Measurements from ENCODE around the gene TACC2.
"Not testable (repeated sequence)": the region's sequence is repeated elsewhere in the genome, so short reads cannot be mapped to it uniquely, and the experiment has no call there.

The TACC2 gene

DNA sequence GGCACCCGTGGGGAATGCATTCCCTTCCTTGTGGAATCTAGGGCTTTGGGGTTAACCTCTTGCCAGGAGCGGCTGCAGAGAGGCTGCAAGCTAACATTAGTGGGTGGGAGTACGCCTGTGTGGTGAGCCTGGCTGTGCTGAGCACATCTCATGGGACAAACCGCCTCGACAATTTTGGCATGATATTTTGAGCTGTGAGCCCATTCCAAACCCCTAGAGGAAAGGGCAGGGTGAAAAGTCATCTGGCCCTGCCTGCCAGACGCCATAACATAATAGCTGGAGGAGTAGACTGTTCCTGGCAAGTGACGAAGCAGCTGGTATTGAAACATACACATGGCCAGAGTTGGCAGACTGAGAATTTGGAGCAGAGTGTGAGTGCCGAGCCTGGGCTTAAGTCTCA, 110.0 kb downstream of the TACC2 start:
- DNase-seq = no peak

GRCh38 chr10:122099562-122099961, 110.6 kb downstream of the TACC2 start:
- DNase-seq = no peak

DNA sequence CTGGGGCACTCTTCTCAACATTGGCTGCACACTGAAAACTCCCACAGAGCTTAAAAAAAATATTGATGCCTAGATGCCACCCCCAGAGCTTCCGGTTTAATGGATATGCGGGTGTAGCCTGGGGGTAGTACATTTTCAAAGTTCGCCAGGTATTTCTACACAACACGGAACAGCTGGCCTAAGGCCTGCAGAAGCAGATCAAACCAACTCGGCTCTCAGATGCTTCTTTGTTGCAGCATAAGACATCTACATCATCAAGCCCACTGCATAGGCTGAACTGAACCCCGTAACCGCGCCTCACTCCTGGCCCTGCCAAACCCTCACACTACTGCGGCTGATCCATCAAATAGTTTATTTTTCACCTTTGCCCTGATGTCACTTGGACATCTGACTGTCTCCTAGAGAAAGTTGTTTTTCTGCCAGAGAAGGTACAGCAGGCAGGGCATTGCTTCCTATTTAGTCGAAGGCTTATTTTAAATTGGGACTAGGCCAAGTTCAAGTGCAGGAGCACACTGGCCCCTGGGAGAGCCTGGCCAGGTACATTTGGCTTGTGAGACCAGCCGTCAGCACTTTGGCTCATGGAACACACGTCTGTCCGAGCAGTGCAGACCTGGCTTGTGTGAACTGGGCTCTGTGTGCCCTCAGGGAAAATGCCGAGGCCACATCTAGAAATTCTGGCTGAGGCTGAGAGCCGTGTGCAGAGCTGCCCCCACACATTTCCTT, 113.3 kb downstream of the TACC2 start:
- no peak for DNase-seq

DNA sequence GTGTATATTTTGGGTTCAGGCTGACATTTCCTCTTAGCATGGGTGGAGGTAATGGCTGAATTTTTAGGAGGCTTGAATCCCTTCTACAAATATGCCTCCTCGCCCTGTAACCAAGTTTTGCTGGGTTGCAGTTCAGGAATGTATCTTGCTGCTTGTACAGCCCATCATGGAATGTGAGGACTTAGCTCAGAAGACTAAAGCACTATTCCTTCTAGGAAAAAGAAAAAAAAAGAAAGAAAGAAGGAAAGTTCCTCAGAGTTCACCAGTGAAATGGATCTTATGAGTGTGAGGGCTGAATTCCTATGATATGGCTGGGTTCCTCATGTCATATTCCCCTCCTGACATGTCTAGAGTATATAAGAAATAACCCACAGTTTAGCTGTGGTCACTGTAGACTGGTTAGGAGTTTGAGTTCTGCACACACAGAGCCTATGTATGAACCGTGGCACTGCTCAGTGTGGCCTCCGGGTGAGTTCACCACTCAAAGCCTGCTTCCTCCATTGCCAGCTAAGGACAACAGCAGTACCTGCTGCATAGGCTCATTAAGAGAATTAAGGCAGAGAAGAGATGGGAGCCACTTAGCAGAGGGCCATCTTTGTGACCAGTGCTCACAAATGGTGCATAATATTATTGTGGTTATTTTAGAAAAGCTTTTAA, 114.0 kb downstream of the TACC2 start:
- no peak for DNase-seq

GRCh38 chr10:122103592-122103991, 114.6 kb downstream of the TACC2 start:
- no peak for DNase-seq

DNA sequence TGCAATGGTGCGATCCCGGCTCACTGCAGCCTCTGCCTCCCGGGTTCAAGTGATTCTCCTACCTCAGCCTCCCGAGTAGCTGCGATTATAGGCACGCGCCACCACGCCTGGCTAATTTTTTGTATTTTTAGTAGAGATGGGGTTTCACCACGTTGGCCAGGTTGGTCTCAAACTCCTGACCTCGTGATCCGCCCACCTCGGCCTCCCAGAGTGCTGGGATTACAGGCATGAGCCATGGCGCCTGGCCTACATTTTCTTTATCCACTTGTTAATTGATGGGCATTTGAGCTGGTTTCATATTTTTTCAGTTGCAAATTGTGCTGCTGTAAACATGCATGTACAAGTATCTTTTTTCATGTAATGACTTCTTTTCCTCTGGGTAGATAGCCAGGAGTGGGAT, 119.8 kb downstream of the TACC2 start:
- DNase-seq = not testable (repeated sequence)

GRCh38 chr10:122112021-122112616, 123.2 kb downstream of the TACC2 start:
- DNase-seq = no peak

GRCh38 chr10:122112625-122113160, 123.7 kb downstream of the TACC2 start:
- DNase-seq = no peak

GRCh38 chr10:122113161-122113944, 124.4 kb downstream of the TACC2 start:
- no peak for DNase-seq

- DNase-seq = no peak
Measured at GRCh38 chr10:122113945-122114747, 125.2 kb downstream of the TACC2 start.

DNA sequence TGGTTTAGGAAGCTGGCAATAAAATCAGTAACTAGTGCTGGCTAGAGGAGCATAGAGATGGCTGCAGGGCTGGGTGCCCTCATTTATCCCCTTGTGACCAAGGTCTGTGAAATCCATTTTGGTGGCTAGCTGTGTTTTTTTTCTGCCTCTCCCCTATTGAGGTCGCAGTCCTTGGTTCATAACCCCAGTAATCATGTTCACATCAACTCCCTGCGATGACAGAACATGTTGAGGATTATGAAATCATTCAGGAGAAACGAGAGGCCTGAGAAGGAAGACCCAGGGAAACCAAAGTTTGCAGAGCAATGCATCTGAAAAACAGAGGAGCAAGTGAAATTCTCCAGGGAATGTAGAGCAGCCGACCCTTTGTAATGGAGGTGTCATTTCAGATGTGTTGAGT, 126.9 kb downstream of the TACC2 start:
- no peak for DNase-seq

DNA sequence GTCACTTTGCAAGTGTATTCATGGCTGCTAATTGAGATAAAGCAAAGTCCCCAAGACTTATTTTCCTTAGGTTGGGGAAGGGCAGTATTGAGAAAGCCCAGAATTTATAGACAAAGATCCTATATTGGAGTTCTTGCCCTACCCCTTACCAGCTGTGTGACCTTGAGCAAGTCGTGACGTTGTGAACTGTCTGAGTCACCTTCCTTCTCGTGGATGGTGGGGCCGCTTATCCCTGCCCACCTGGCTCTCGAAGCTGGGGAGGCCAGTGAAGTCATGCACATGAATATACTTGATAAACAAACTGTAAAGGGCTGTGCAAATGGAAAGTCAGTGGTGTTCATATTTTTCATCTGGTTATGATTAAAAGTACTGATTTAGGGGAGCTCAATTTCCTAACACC, 127.4 kb downstream of the TACC2 start:
- DNase-seq = no peak

DNA sequence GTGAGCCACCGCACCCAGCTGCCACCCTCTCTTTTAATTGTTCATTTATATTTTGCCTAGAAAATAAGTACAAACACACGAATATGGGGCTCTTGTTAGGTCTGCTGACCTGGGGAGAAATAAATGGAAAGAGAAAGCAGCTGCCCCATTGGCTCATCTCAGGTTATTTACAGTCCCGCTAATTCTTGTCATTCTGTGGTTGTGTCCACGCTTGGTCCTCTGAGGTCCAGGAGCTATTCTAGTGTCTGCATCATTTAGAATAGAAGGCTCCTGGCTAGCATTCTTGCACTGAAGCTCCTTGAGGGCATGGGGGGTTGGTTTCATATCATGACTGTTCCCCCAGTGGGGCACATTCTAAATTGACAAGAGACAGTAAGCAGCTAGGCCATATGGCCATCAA, 128.5 kb downstream of the TACC2 start:
- DNase-seq = no peak

- no peak for DNase-seq
Measured at GRCh38 chr10:122120008-122120744, 131.2 kb downstream of the TACC2 start.

GRCh38 chr10:122121059-122121458, 132.1 kb downstream of the TACC2 start:
- DNase-seq = no peak

DNA sequence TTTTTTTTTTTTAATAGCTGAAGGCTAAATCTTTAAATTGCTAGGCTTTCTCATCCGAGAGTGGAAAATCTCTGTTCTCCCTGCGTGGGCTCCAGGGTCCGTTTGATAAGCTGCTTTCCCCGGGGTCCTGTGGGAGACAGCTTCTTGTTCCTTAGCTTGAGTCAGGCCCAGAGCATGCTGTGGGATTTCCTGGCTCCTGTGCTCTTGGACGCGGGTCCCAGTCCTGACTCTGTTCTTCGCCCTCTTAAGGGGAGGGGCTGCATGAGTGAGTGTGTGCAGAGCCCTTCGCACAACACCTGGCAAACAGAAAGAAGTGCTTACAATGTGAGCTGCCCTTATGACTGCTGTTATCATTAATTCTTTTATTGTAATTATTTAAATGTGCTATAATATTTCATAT, 133.5 kb downstream of the TACC2 start:
- DNase-seq = no peak

DNA sequence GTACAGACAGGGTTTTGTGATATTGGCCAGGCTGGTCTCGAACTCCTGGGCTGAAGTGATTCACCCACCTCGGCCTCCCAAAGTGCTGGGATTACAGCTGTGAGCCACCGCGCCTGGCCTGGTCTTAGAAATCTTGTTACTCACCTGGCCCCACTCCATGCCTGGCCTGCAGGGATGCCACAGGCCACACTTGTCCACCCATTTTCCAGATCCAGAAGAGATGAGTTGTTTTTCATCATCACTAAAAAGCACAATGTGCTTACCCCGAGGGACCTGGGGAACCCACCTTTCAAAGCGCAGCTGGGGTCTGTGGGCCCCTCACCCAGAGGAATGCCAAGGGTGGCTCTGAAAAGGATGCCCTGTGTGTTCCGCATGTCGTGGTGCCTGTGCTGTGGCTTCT, 134.2 kb downstream of the TACC2 start:
- DNase-seq = no peak

GRCh38 chr10:122124342-122124741, 135.4 kb downstream of the TACC2 start:
- no peak for DNase-seq

DNA sequence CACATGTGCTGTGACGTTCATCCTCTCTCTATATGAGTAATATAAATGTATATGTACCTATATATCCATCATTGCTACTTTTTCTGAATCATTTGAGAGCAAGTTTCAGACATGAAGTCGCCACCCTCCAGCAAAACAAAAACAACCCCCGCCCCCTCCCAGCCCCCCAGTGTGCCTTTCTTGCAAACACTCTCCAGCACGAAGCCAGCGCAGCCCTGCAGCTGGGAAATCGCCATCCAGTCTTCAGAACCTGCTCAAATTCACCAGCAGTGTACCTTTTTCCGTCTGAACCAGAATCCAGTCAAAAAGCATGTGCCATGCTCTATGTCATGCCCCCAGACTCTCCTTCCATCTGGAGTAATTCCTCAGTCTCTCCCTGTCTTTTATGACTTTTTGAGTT, 135.8 kb downstream of the TACC2 start:
- DNase-seq = no peak

DNA sequence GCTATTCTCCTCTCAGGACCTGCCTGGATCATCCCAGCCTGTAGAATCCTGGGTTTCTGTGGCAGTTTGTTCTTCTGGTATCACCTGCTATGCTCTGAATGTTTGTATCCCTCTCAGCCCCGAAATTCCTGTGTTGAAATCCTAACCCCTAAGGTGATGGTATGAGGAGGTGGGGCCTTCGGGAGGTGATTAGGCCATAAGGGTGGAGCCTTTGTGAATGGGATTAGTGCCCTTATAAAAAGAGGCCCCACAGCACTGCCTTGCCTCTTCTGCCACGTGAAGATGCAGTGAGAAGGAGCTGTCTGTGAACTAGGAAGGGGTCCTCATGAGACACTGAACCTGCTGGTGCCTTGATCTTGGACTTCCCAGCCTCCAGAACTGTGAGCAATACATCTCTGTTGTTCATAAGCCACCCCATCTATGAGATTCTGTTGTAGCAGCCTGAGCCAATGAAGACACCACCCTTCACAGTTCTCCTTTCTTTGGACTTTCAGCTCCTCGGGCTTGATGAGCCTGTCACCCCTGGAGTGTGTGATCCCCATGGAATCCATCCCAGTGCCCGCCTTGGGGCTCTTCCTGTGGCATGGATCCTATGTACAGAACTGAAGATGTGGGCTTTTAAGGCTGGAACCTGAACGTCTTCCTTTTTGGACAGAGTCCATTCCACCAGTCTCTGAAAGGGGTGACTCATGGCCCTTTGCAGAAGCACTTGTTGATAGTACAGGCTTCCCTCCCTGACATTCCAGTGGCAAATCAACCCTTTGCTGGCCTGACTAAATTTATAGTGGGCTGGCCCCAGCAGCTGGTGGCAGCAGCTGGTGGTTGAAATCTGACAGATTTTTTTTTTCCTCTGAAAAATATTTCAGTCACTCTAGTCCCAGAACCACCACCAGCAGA, 138.0 kb downstream of the TACC2 start:
- DNase-seq = no peak

DNA sequence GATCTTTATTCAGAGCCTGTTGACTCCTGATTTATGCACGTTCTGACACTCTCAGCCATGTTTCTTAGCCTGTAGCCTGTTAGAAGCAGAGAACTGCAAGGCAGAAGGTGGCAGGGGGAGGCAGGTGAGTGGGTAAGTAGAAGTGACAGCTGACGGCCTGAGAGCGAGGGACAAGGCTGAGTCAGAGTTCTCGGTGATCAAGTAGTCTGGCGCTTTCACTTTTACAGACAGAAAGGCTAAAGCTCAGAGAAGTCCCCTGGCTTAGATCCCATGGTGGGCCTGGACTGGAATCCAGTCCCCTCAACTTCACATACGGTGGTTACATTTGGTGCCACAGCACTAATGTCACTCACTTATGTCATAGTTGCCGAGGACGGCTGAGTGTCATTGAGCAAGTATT, 139.0 kb downstream of the TACC2 start:
- no peak for DNase-seq
